HCT116 (cell line): ENCODE data around the gene CHSY1.

ENCODE experiments used
- ATF3 ChIP-seq: IDR thresholded peaks from 2 replicates; pipeline ENCODE4 v1.6.1; 2012
- CTCF ChIP-seq, 3 experiments: fragments of 200-600 bp in 1 of 3; sonication (generic) in 1 of 3; IDR thresholded peaks in 2 of 3; conservative IDR thresholded peaks in 1 of 3; 2 replicates each; pipeline ENCODE4 v1.5.1; 2012 to 2017; ENCODE audit warnings: low read depth in 2 of 3, low read length in 2 of 3, antibody characterized with exemption in 1 of 3, borderline replicate concordance in 1 of 3, control low read depth in 1 of 3, mild to moderate bottlenecking in 1 of 3, mixed read lengths in 1 of 3, mixed run types in 1 of 3, moderate library complexity in 1 of 3; ENCODE audit not compliant: insufficient read depth in 1 of 3
- EZH2 ChIP-seq: fragments of 200-600 bp; sonication (generic); IDR thresholded peaks from 2 replicates; pipeline ENCODE4 v1.6.1; 2017; ENCODE audit warnings: antibody characterized with exemption, mixed run types
- EZH2phosphoT487 ChIP-seq: fragments of 200-600 bp; IDR thresholded peaks from 2 replicates; pipeline ENCODE4 v1.6.1; 2018; ENCODE audit warnings: antibody characterized with exemption, borderline replicate concordance
- FOSL1 ChIP-seq: IDR thresholded peaks from 2 replicates; pipeline ENCODE4 v1.6.1; 2012; ENCODE audit warnings: low read depth
- JUND ChIP-seq: IDR thresholded peaks from 2 replicates; pipeline ENCODE4 v1.6.1; 2012
- POLR2A ChIP-seq: IDR thresholded peaks from 2 replicates; pipeline ENCODE4 v1.7.0; 2011; ENCODE audit warnings: borderline replicate concordance; ENCODE audit not compliant: insufficient read depth, insufficient read length; ENCODE audit errors: extremely low read depth
- POLR2AphosphoS5 ChIP-seq: IDR thresholded peaks from 2 replicates; pipeline ENCODE4 v1.6.1; 2011; ENCODE audit warnings: mild to moderate bottlenecking, low read depth, low read length, moderate library complexity
- RAD21 ChIP-seq: IDR thresholded peaks from 2 replicates; pipeline ENCODE4 v1.6.1; 2012; ENCODE audit warnings: low read depth, mild to moderate bottlenecking
- SP1 ChIP-seq: IDR thresholded peaks from 2 replicates; pipeline ENCODE4 v1.6.1; 2012; ENCODE audit warnings: low read depth
- TCF7L2 ChIP-seq: IDR thresholded peaks from 2 replicates; pipeline ENCODE4 v1.7.0; 2011; ENCODE audit warnings: borderline replicate concordance, inconsistent platforms; ENCODE audit not compliant: insufficient read depth, insufficient read length; ENCODE audit errors: extremely low read depth
- ZFX ChIP-seq: fragments of 450-650 bp; IDR thresholded peaks from 2 replicates; pipeline ENCODE4 v1.6.1; 2017

GRCh38 chr15:101264911-101265641 is 13.2 kb upstream of the CHSY1 start:
- TF ChIP-seq EZH2 (no peak), SP1 (no peak), CTCF (IDR thresholded peaks at IDR 0.05 in 2 of 3, conservative IDR thresholded peaks at IDR 0.05 in 1 of 3; ENCODE audit: borderline replicate concordance in 1 of 3, insufficient read depth in 1 of 3, low read depth in 2 of 3, low read length in 2 of 3) (no peak), EZH2phosphoT487 (no peak), POLR2A (no peak), JUND (no peak), TCF7L2 (no peak), ATF3 (no peak), FOSL1 (no peak), POLR2AphosphoS5 (no peak), RAD21 (no peak), ZFX (no peak)
